ENCODE data around the gene RP2. TPM values are rescaled to one million over a fixed set of nuclear protein-coding genes. Genes with fewer than 3 reads are reported as not detected.
A peak's percentile ranks its signal among the peaks of the same experiment; 100 is the strongest.

Gene RP2
- 30.9 and 41.4 TPM in 2 replicates for total RNA-seq (2014; rRNA removed; shearing (Covaris generic))

DNA sequence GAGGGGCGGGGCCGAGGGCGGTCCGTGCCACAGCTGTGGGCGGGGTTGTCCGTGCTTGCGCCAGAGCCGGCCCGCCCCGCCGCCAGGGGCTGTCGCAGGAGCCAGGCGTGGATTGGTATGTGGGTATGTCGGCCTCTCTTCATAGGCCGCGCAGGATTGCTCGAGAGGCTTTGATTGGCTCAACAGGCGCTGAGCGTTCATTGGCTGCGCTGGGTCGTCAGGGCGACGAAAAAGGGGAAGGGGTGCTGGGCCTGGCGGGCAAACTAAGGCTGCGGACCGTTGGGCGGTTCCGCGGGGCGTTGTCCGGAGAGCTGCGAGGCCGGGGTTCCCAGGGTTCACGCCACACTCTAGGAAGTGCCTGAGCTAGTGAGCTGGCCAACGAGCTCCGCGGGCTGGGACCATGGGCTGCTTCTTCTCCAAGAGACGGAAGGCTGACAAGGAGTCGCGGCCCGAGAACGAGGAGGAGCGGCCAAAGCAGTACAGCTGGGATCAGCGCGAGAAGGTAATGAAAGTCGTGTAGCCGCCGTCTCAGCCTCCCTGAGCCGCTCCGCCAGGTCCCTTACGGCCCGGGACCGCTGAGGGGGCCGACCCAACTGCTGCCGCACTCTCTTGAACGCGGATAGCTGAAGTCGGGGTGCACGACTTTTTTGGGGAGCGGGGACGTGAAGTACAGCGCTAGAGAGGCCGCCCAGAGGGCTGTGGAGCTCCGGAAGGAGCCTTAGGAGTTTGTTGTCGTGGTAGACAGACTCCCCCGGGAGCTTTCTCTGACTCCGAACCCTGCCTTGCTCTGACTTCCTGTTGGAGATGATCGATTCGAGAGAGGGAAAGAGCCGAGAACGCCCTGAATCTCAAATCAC lies at the start of gene RP2:
RP2 (plus strand) TSS at position 343 of the 857 bp plus-strand sequence; CDS start at position 401, 58 bp downstream.
- peak; percentile 97 for DNase-seq (ENCODE audit: low read depth)

DNA sequence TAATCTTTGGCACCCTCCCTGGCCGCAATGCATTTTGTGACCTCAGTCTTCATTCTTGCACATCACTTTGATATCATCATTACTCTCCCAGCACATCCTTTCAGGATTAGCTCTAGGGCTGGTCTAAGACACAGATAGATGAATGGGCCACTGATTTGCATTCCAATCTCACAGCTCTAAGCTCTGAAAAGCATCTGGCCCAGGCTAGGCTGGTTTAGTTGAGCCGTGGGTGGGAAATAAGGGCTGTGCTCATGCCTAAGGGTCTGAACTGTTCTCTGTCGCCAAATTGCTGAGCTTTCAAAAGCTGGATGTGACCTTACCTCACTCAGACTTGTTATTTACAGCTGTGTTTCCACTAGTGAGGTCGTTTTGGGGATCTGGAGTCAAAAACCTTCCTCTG lies 47.9 kb upstream of the RP2 start:
- peak; percentile 58 for DNase-seq (ENCODE audit: low read depth)

DNA sequence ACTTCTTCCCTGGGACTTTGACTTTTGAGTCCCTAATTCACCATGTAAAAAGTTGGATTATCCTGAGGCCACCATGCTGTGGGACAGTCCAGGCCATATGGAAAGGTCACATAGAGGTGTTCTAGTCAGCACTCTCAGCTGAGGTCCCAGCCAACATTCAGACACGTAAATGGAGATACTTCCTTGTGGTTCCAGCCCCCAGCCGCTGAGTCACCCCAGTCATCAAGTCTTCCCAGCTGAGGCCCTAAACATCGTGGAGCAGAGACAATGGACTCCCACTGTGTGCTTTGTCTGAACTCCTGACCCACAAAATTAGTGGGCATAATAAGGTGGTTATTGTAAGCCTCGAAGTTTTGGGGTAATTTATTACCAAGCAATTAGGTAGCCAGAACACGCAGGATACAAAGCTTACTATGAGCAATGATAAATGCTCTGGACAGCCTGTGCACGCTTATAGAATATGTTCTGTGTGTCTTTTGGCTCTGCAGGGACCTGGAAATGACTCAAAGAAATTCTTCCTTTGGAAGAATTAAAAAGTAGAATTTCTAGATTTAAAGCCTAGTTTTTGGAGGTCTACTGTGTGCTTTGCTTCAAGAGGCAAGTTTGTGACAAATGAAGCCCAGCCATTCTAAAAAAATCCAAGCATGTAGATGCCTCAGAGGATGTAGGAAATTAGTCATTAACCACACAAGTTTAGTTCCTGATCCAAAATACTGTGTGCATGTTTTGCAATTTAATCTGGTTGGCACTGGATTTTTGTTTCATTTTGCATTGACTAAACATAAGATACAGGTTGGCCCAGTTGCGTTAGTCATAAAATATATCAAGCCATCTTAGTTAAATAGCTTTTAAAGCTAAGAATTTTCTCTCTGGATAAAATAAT lies 44.7 kb upstream of the RP2 start:
- peak; percentile 97 for DNase-seq (ENCODE audit: low read depth)

DNA sequence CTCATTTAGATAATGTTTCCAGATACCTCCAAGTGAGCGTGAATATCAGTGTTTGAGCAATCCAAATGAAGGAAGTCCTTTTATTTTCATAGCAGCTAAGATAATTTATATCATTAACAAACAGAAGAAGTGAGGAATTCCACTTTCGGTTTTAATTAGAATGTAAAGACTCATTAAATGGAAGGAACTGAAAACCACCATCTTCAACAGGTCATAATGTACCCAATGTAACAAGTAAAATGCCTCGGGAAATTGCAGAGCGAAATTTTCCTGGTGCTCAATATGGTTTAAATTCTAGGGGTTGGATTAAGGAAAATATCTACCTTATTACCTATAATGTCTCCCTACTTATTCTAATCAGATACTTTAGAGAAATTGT lies 44.0 kb upstream of the RP2 start:
- no peak for DNase-seq (ENCODE audit: low read depth)

DNA sequence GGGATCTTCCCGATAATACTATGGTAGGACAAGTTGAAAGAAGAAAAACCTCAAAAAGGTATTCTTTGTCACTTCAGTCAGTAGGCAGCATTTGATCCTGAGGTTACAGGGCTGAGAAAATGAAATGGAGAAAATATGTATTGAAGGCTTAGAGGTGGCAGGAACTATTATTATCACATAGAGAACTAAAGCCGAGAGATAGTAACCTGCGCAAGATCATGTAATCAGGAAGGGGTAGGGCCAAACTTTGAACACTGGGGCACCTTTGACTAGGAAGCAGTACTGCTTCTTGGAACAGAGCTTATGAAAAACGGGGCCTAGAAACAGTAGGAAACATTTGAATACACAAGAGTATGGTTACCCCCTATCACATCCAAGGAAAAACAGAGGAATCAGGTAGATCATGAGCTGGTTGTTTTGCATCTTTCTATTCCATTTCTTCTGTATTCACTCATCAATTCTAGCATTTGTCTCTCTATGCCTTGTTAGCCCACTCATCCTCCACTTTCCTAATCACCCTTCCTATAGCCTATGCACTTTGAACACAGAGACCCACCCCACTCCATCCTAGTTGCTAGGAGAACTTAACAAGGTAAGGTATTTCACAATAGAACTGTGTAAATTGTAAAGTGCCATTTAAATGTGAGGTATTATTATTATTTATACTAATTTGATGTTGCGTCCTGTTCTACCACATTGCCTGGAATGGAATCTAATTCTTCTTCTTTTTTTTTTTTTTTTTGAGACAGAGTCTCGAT lies 43.3 kb upstream of the RP2 start:
- DNase-seq (ENCODE audit: low read depth), result no peak

DNA sequence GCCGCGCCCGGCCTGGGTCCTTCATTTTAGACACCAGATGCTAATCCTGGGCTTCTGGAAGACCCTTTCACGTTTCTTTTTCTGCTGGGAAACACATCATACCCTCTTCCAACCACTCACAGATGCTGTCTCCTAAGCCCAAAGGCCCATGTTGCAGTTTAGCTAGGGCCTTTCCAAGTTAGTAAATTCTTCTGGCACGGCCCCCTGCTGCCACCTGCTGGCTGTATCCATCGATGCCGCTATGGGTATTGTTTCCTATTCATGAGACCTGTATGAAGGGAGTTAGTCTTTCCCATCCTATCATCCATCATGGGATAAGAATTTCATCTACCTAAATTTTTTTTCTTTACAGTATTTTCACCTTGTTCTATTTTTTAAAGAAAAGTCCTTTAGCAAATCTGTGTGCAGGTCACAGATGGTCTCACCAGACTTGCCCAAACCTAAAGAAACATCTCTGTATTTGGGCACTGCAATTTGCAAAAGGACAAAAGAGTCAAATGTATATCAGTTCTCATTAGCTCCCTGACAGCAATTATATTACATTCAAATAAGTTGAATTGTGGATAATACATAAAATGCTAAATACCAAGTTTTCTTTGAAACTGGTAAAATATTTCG lies 40.2 kb upstream of the RP2 start:
- DNase-seq (ENCODE audit: low read depth), result peak; percentile 77

DNA sequence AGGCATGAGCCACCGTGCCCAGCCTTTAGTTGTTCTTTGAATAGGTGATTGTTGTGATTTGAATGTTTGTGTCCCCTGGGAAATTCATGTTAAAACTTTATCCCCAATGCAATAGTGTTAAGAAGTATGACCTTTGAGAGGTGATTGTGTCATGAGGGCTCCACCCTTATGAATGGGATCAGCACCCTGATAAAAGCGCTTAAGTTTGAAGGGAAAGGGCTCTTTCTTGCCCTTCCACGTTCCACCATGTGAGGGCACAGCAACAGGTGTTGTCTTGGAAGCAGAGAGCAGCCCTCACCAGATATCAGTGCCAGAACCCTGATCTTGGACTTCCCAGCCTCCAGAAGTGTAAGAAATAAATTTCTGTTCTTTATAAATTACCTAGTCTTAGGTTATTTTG lies 33.7 kb upstream of the RP2 start:
- peak; percentile 28 for DNase-seq (ENCODE audit: low read depth)

DNA sequence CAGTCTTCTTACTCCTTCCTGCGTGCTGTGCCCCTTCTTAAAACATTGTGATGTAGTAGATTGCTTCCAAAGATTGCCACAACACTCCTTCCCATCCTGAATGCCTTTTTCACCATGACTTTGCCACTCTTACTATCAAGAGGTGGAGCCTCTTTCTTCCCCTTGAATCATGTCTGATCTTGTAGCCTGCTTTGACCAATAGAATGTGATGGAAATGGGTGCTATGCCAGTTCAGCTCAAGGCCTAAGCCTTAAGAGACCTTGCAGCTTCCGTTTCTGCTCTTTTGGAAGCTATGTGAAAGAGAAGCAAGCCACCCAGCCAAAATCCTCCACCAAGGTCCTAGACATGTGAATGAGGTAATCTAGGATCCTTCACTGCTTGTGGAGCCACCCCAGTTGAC lies 31.6 kb upstream of the RP2 start:
- DNase-seq (ENCODE audit: low read depth), result no peak

DNA sequence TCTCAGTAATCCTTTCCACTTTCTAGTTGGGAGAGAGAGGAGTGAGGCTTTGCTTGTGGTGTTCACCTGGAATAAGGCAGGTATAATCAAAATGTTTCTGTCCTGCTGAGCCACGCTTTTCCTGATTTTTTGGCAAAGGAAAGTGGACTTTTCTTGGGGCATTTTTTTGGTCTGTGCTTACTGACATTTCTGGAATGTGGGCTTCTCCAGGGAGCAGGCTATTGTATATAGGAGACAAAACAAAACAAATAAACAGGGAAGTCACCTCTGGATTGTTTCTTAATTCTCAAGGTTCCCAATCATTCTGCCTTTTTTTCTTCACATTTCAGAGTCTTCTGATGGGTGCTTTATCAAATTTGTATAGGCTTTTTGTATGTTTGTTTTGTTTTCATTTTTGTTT lies 25.7 kb upstream of the RP2 start:
- DNase-seq (ENCODE audit: low read depth), result peak; percentile 74

DNA sequence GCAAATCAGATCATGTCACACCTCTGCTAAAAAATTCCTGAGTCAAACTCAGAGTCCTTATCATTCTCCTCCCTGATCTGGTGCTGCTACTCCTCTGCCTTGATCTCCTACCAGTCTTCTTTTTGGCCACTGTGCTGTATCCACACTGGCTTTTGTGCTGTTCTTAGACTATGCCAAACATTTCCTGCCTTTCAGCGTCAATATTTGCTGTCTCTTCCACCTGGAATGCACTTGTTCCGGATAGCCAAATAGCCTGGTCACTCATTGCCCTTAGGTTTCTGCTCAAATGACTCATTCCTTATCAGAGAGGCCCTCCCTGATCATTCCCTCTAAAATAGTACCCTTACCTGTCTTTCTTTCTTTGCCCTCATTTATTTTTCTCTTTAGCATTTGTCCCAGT lies 24.4 kb upstream of the RP2 start:
- DNase-seq (ENCODE audit: low read depth), result peak; percentile 58

DNA sequence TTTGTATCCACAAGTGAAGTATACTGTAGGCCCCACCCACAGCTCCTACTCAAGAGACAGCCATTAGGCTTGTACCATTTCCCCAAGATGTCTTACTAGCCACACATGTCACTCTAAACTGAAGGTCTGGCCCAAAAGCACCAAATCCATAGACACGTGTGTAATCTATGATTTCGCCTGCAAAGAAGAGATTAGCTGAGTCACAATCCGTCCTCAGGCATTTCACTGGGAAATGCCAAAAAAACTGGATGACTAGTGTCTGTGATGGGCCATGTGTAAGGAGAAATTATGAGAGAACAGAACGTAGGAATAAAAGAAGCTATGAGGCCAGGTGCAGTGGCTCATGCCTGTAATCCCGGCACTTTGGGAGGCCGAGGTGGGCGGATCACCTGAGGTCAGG lies 21.9 kb upstream of the RP2 start:
- DNase-seq (ENCODE audit: low read depth), result peak; percentile 50

DNA sequence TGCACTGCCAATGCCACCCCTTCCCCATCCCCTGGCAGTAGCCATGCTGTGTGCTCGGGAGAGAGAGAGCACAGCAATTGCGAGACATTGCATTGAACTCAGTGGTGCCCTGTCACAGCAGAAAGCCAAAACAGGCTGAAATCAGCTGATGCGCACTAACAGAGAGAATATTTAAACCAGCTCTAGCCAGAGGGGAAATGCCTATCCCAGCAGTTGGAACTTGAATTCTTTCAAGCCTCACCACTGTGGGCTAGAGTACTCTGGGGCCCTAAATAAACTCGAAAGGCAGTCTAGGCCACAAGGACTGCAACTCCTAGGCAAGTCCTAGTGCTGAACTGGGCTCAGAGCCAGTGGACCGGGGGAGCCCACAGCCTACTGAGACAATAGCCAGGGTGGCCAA lies 17.7 kb upstream of the RP2 start:
- DNase-seq (ENCODE audit: low read depth), result peak; percentile 36

DNA sequence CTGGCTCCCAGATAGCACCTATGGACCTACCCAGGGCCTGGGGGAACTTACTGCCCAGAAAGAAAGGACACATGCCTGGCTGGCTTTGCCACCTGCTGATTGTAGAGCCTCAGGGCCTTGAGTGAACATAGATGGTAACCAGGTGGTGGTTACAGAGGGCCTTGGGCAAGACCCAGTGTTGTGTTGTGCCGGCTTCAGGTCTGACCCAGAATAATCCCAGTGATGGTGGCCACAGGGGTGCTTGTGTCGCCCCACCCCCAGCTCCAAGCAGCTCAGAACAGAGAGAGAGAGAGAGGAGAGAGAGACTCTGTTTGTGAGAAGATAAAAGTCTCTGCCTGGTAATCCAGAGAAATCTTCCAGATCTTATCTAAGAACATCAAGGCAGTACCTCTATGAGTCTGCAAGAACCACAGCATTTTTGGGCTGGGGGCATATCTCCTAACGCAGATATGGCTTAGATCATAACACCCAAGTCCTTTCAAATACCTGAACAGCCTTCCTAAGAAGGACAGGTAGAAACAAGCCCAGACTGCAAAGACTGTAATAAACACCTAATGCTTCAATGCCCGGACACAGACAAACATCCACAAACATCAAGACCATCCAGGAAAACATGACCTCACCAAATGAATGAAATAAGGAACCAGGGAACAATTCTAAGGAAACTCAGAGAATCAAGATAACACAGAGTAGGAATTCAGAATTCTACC lies 16.3 kb upstream of the RP2 start:
- DNase-seq (ENCODE audit: low read depth), result no peak

DNA sequence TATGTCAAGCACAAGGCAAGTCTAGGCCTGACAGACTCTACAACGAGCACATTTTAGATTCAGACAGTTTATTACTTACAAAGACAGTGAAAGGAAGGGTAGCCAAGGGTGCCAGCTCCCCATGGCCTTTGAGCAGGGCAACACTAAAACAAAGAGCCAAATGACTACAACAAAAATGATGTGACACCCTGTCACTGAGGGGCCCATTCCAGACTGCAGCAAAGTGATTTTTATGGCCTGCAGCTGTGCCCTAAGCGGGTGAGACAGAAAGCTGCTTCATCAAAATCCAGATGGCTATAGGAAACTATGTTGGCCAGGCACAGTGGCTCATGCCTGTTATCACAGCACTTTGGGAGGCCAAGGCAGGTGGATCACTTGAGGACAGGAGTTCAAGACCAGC lies 13.4 kb upstream of the RP2 start:
- no peak for DNase-seq (ENCODE audit: low read depth)

DNA sequence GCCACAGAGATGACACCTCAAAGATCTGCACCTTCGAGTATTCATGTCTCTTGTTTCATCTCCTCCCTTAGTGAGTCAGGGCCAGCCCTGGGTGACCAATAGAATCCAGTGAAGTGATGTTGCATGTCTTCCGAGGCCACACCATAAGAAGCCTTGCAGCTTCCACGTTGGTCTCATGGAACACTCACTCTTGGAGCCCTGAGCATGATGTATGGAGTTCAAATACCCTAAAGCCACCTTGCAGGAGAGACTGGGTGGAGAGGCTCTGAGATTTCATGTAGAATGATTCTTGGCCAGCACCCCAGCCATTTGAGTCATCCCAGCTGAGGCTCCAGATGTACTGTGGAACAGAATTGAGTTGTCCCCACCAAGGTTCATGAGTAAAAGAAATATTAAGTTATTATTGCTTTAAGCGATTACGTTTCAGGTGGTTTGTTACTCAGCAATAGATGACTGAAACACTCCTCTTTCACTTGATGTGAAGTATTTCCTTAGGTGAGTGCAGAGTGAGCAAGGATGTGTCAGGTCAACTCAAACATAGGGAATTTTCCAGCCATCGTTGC lies 5.0 kb upstream of the RP2 start:
- DNase-seq (ENCODE audit: low read depth), result peak; percentile 53

DNA sequence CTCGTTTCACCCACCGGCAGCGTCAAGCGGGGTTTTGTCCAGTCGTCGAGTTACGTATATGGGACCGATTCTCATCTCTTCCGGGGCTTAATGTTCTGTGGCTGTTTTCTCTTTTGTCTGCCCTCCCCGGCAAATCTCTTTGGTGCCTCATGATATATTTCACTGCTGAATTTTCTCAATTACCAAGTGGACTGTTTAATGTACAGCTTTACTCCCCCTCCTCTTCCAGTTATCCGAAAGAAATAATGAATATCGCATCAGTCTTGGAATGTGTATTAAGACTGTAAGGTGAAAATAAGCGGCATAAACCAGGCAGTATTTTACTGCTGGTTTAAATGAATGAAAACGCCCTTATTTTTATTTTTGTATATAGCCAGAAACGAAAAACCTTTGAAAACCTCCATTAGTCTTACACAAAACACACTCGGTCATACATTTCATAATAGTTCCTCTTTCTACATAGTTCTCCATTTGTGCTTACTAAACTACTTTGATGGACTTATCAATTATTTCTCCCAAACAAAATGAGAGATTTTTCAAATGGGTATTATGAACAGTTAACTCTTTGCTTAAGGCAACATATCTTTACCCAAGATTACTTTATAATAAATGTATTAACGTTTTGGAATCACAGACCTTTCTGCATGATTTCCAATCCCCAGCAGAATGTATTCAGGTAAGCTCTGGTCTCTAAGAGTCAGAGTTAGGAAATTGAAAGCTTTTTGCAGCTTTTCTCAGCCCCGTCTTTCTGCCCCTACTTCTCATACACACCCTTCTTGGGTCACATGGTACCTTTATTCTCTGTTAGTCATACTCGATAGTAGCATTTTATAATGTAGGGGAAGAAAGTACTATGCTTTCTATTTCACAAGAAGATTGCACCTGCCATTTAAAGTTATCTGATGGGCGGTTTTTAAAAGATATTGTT lies 979 bp downstream of the RP2 start:
- DNase-seq (ENCODE audit: low read depth), result peak; percentile 71

DNA sequence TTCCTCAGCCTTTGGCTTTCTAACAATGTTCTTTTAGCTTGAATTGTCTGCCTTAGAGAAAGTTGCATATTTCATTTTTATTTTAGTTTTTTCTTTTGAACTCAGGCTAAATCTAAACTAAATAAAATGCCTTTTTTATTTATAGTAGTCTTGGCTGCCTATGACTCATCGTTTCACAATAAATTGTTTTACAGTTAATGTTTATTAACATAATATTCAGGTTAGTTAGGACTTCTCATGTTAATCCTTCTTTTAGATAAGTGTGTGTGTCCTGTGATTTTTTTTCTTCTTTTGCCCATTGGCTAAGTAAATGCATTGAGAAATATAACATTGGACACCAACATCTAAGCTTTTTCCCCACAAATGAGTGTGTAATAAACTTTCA lies 1.6 kb downstream of the RP2 start:
- DNase-seq (ENCODE audit: low read depth), result no peak

DNA sequence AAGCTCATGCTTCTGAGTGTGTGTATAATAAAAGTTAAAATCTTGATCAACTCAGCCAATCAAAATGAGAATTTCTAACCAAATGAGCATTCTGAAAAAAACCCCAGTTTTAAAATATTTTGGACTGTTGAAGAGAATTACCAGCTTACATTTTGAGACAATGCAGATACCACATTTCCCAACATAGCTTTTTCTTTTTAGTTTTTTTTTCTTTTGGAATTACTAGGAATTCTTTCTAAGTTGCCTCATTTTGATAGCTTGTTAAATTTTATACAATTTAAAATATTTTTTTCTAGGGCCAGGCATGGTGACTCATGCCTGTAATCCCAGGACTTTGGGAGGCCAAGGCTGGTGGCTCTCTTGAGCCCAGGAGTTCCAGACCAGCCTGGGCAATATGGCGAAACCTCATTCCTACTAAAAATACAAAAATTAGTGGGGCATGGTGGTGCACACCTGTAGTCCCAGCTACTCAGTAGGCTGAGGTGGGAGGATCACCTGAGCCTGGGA lies 2.2 kb downstream of the RP2 start:
- peak; percentile 63 for DNase-seq (ENCODE audit: low read depth)

DNA sequence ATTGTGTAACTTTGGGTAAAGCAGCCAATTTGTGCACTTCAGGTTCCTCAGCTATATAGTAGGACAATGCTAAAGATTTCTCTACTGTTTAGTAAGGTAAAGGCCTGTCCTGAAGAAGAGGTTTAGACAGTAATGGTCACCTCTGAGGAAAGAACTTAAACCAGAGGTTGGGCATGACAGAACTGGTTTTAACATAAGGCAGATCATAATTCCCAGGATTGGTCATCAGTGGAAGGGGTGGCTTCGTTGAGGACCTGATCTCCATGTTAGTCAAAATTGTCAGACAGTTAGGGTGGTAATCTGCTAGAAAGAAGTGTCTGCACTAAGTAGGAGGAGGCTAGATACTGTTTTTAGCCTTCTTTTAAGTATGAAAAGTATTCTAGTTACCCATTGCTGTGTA lies 4.1 kb downstream of the RP2 start:
- peak; percentile 24 for DNase-seq (ENCODE audit: low read depth)
